Lower leg skin (tissue), 4 donors: Measurements from ENCODE around the gene ZNF618. TPM values are rescaled to one million over a fixed set of nuclear protein-coding genes. Genes with fewer than 3 reads are reported as not detected.
A peak's percentile ranks its signal among the peaks of the same experiment; 100 is the strongest.

Experiments used
- DNase-seq, 2 donors: peaks; one replicate each; pipeline ENCODE4 v3.0.0-alpha.2; 2019; ENCODE audit warnings: low spot score in 2 of 2
- H3K4me3 ChIP-seq: fragments of 200-600 bp; sonication (generic); 2 replicates; pipeline ENCODE4 v1.5.1; 2017; ENCODE audit warnings: mild to moderate bottlenecking, low read depth; ENCODE audit not compliant: poor library complexity, severe bottlenecking
- CTCF ChIP-seq, 3 donors: fragments of 450-650 bp; IDR thresholded peaks; one replicate each; pipeline ENCODE4 v1.5.1; 2016; ENCODE audit warnings: antibody characterized with exemption in 3 of 3, mild to moderate bottlenecking in 3 of 3, moderate library complexity in 2 of 3
- POLR2A ChIP-seq, 2 donors: fragments of 450-650 bp; IDR thresholded peaks; one replicate each; pipeline ENCODE4 v1.6.1; 2016 to 2017; ENCODE audit warnings: antibody characterized with exemption in 2 of 2, mild to moderate bottlenecking in 1 of 2, moderate library complexity in 1 of 2
- WGBS, 2 donors: methylation state at CpG; one replicate each; pipeline ENCODE4 v1.1.5; 2018; 5-methylcytosine and 5-hydroxymethylcytosine counted together
- intact Hi-C: fragments of 100-400 bp; cut with DNase I; formaldehyde crosslinking; loops from one replicate; pipeline ENCODE4 v1.15.0; 2023; ENCODE audit warnings: low total_unique reads
- total RNA-seq, 4 donors: library from RNA; depleted of rRNA; stranded (reverse); fragments of >200 nt; gene quantifications; one replicate each; pipeline ENCODE4 v1.1.0, GENCODE V29; 2016

ZNF618 gene
- total RNA-seq, 4 donors from 2014 or later = 1.1 to 4.1 (median 2.5) TPM

- WGBS, 2 donors = 96 to 98% methylated on average over 9 of the region's 9 CpGs
- peak in 1 of 2 donors; percentile 32 for DNase-seq
- H3K4me3 ChIP-seq = no peak overlapping the region
- TF ChIP-seq CTCF (IDR thresholded peaks at IDR 0.05) (no peak), POLR2A (IDR thresholded peaks at IDR 0.05) (no peak)
- intact Hi-C loops = loop anchor here (10.0 kb wide), 1 partner anchor 209 kb away; no protein-coding TSS in a partner anchor
Observed at GRCh38 chr9:114085387-114085789, 209.3 kb downstream of the ZNF618 start.

- WGBS, 2 donors = 88% methylated on average over 6 of the region's 6 CpGs
- TF ChIP-seq POLR2A (IDR thresholded peaks at IDR 0.05) (no peak), CTCF (IDR thresholded peaks at IDR 0.05) (no peak)
- intact Hi-C loops = loop anchor here (10.0 kb wide), 1 partner anchor 209 kb away; no protein-coding TSS in a partner anchor
- no peak overlapping the region for H3K4me3 ChIP-seq
- peak in 1 of 2 donors; percentile 53 for DNase-seq
Observed at GRCh38 chr9:114086009-114086408, 209.9 kb downstream of the ZNF618 start.

- peak in 1 of 2 donors; percentile 63 for DNase-seq
- WGBS, 2 donors = 95% methylated on average over 4 of the region's 4 CpGs
- H3K4me3 ChIP-seq = no peak overlapping the region
- TF ChIP-seq POLR2A (IDR thresholded peaks at IDR 0.05) = no peak
- no peak for TF ChIP-seq CTCF (IDR thresholded peaks at IDR 0.05)
- intact Hi-C loops = loop anchor here (1.0 to 10.0 kb wide), 2 partner anchors 208 to 225 kb away; no protein-coding TSS in a partner anchor
Observed at GRCh38 chr9:114086607-114087006, 210.5 kb downstream of the ZNF618 start.

GRCh38 chr9:114087721-114088120 lies 211.6 kb downstream of the ZNF618 start:
- TF ChIP-seq CTCF (IDR thresholded peaks at IDR 0.05) (no peak), POLR2A (IDR thresholded peaks at IDR 0.05) (no peak)
- intact Hi-C loops = loop anchor here (1.0 to 10.0 kb wide), 2 partner anchors 207 to 224 kb away; no protein-coding TSS in a partner anchor
- WGBS, 2 donors = 75 to 85% methylated on average over 7 of the region's 7 CpGs
- peak in 1 of 2 donors; percentile 78 for DNase-seq
- H3K4me3 ChIP-seq = no peak overlapping the region

GRCh38 chr9:114088571-114089170 lies 212.6 kb downstream of the ZNF618 start:
- DNase-seq = peak in 1 of 2 donors; percentile 53
- no peak overlapping the region for H3K4me3 ChIP-seq
- intact Hi-C loops = loop anchor here (10.0 kb wide), 1 partner anchor 206 kb away; no protein-coding TSS in a partner anchor
- no peak for TF ChIP-seq POLR2A (IDR thresholded peaks at IDR 0.05)
- TF ChIP-seq CTCF (IDR thresholded peaks at IDR 0.05) = no peak
- WGBS, 2 donors = 93 to 96% methylated on average over 7 of the region's 7 CpGs
